ENCODE data around the gene ZFHX3. TPM values are rescaled to one million over a fixed set of nuclear protein-coding genes. Genes with fewer than 3 reads are reported as not detected.

Gene ZFHX3
- total and polyA plus RNA-seq, 2 experiments from 2014 or later = 6.7 to 12.2 TPM

- H3K27me3 ChIP-seq = no peaks in the 10 kb centered on the region
- TF ChIP-seq CTCF (IDR thresholded peaks at IDR 0.05; ENCODE audit: low read depth, low read length) = no peak
- no peaks in the 10 kb centered on the region for H3K36me3 ChIP-seq
- no peaks in the 10 kb centered on the region for H3K9me3 ChIP-seq (ENCODE audit: low read depth)
- no peak overlapping the region for H3K27ac ChIP-seq
- H3K4me1 ChIP-seq (ENCODE audit: low read depth) = no peaks in the 10 kb centered on the region
- DNase-seq (ENCODE audit: low read depth in 1 of 2, low spot score in 1 of 2) = no peak
- H3K4me3 ChIP-seq = no peak overlapping the region
Observed at GRCh38 chr16:72821185-72821950, 226.6 kb downstream of the ZFHX3 start.

- DNase-seq (ENCODE audit: low read depth in 1 of 2, low spot score in 1 of 2) = peak in 1 of 2 donors; percentile 45
- no peak for TF ChIP-seq CTCF (IDR thresholded peaks at IDR 0.05; ENCODE audit: low read depth, low read length)
- H3K9me3 ChIP-seq (ENCODE audit: low read depth) = no peaks in the 10 kb centered on the region
Observed at GRCh38 chr16:72819345-72819744, 228.6 kb downstream of the ZFHX3 start.

GRCh38 chr16:72818236-72818845, 229.6 kb downstream of the ZFHX3 start:
- H3K36me3 ChIP-seq = no peaks in the 10 kb centered on the region
- no peak overlapping the region for H3K4me3 ChIP-seq
- no peak overlapping the region for H3K27ac ChIP-seq
- H3K27me3 ChIP-seq = no peaks in the 10 kb centered on the region
- DNase-seq (ENCODE audit: low read depth in 1 of 2, low spot score in 1 of 2) = no peak
- peak; percentile 28 for TF ChIP-seq CTCF (IDR thresholded peaks at IDR 0.05; ENCODE audit: low read depth, low read length)
- H3K9me3 ChIP-seq (ENCODE audit: low read depth) = no peaks in the 10 kb centered on the region
- peaks cover under 1% of the 10 kb centered on the region for H3K4me1 ChIP-seq (ENCODE audit: low read depth)

More at GRCh38 chr16:72819345-72819744, 228.6 kb downstream of the ZFHX3 start:
- Histone ChIP-seq H3K27me3 (no peaks in the 10 kb centered on the region), H3K36me3 (no peaks in the 10 kb centered on the region), H3K27ac (no peak overlapping the region), H3K4me3 (no peak overlapping the region), H3K4me1 (ENCODE audit: low read depth) (no peaks in the 10 kb centered on the region)

GRCh38 chr16:72815348-72816318, 232.3 kb downstream of the ZFHX3 start:
- Histone ChIP-seq H3K9me3 (ENCODE audit: low read depth) (no peaks in the 10 kb centered on the region), H3K27me3 (no peaks in the 10 kb centered on the region), H3K4me3 (no peak overlapping the region), H3K4me1 (ENCODE audit: low read depth) (peaks cover 14% of the 10 kb centered on the region), H3K27ac (no peak overlapping the region), H3K36me3 (no peaks in the 10 kb centered on the region)
- TF ChIP-seq CTCF (IDR thresholded peaks at IDR 0.05; ENCODE audit: low read depth, low read length) = no peak
- no peak for DNase-seq (ENCODE audit: low read depth in 1 of 2, low spot score in 1 of 2)

- H3K27ac ChIP-seq = no peak overlapping the region
- DNase-seq (ENCODE audit: low read depth in 1 of 2, low spot score in 1 of 2) = no peak
- no peaks in the 10 kb centered on the region for H3K27me3 ChIP-seq
- H3K4me3 ChIP-seq = no peak overlapping the region
- H3K9me3 ChIP-seq (ENCODE audit: low read depth) = no peaks in the 10 kb centered on the region
- TF ChIP-seq CTCF (IDR thresholded peaks at IDR 0.05; ENCODE audit: low read depth, low read length) = no peak
- no peaks in the 10 kb centered on the region for H3K36me3 ChIP-seq
- H3K4me1 ChIP-seq (ENCODE audit: low read depth) = peaks cover 14% of the 10 kb centered on the region
Observed at GRCh38 chr16:72814226-72814625, 233.7 kb downstream of the ZFHX3 start.

Data from cardiac muscle cell (in vitro differentiated cells and primary cell).